WTC11 (cell line): Measurements from ENCODE around the gene ZNF48.

Experiments
- GABPB1 ChIP-seq: sonication (generic); formaldehyde crosslinking; IDR thresholded peaks from 2 replicates; pipeline ENCODE4 v1.8.1; 2023; ENCODE audit warnings: mild to moderate bottlenecking, missing genetic modification reagents
- USF2 ChIP-seq: sonication (generic); formaldehyde crosslinking; IDR thresholded peaks from 2 replicates; pipeline ENCODE4 v1.8.1; 2023; ENCODE audit warnings: mild to moderate bottlenecking, missing genetic modification reagents, moderate library complexity

GRCh38 chr16:30429418-30429677 lies 34.1 kb downstream of the ZNF48 start:
- TF ChIP-seq USF2 (CRISPR knock-in tag) (no peak), GABPB1 (CRISPR knock-in tag) (no peak)
